K562 (cell line): ENCODE measurements around the gene ASRGL1. TPM values are rescaled to one million over a fixed set of nuclear protein-coding genes. Genes with fewer than 3 reads are reported as not detected.

Experiments
- ARID1B ChIP-seq: fragments of 450-650 bp; IDR thresholded peaks from 2 replicates; pipeline ENCODE4 v1.6.1; 2016; ENCODE audit warnings: antibody characterized with exemption, mild to moderate bottlenecking, inconsistent platforms
- BDP1 ChIP-seq: IDR thresholded peaks from 3 replicates; pipeline ENCODE4 v1.6.1; 2011; ENCODE audit not compliant: insufficient read length, insufficient read depth
- DEAF1 ChIP-seq: fragments of 450-650 bp; formaldehyde crosslinking; IDR thresholded peaks from 2 replicates; pipeline ENCODE4 v1.4.0; 2020; ENCODE audit warnings: mild to moderate bottlenecking, moderate library complexity
- GMEB1 ChIP-seq: fragments of 250-450 bp; sonication (Bioruptor Pico); IDR thresholded peaks from 2 replicates; pipeline ENCODE4 v1.4.0; 2020; ENCODE audit warnings: mild to moderate bottlenecking
- PHTF2 ChIP-seq: fragments of 250-450 bp; sonication (Bioruptor Pico); IDR thresholded peaks from 2 replicates; pipeline ENCODE4 v1.5.0; 2021; ENCODE audit warnings: mild to moderate bottlenecking
- RB1 ChIP-seq: fragments of 450-650 bp; IDR thresholded peaks from 2 replicates; pipeline ENCODE4 v1.6.1; 2017; ENCODE audit warnings: low read depth, mild to moderate bottlenecking
- REST ChIP-seq, 2 experiments: fragments of 450-650 bp; formaldehyde crosslinking in 1 of 2; IDR thresholded peaks; 2 replicates each; pipeline versions ENCODE4 v1.4.0 to v1.6.1; 2014 to 2020; ENCODE audit warnings: mild to moderate bottlenecking in 2 of 2, borderline replicate concordance in 1 of 2, low read depth in 1 of 2
- SNIP1 ChIP-seq: fragments of 450-650 bp; IDR thresholded peaks from 2 replicates; pipeline ENCODE4 v1.7.1; 2017; ENCODE audit warnings: low read depth, mild to moderate bottlenecking
- TARDBP ChIP-seq: fragments of 450-650 bp; IDR thresholded peaks from 2 replicates; pipeline ENCODE4 v1.6.1; 2016
- ZBTB33 ChIP-seq: sonication (generic); formaldehyde crosslinking; IDR thresholded peaks from 2 replicates; pipeline ENCODE4 v1.8.1; 2023; ENCODE audit warnings: mild to moderate bottlenecking, missing genetic modification reagents
- ZFPM2 ChIP-seq: fragments of 250-450 bp; sonication (Bioruptor Pico); IDR thresholded peaks from 2 replicates; pipeline ENCODE4 v1.5.1; 2022; ENCODE audit warnings: mild to moderate bottlenecking
- ZNF124 ChIP-seq: sonication (generic); formaldehyde crosslinking; IDR thresholded peaks from 2 replicates; pipeline ENCODE4 v1.8.1; 2022; ENCODE audit warnings: missing genetic modification reagents
- polyA plus RNA-seq, 8 experiments: library from polyadenylated mRNA; depleted of rRNA in 4 of 8; stranded (reverse) in 5 of 8; unstranded in 3 of 8; fragments of >200 nt; fragmentation: Nextera tagmentation in 2 of 8; fragmentation: Illumina TruSeq in 1 of 8; extraction: Ambion mirVana in 2 of 8; extraction: Trizol in 1 of 8; gene quantifications; 2 replicates each; pipeline versions ENCODE4 v1.2.1 to v1.2.3, GENCODE V29; 2011 to 2014; ENCODE audit warnings: inconsistent platforms in 1 of 8, missing spikeins in 1 of 8
- total RNA-seq, 7 experiments: library from RNA; depleted of rRNA in 6 of 7; stranded (reverse); fragments of >200 nt in 6 of 7; fragmentation: Illumina TruSeq in 2 of 7; extraction: Trizol in 2 of 7; gene quantifications; 2 replicates each; pipeline versions ENCODE4 v1.2.1 to v1.2.3, GENCODE V29; 2011 to 2021; ENCODE audit warnings: low replicate concordance in 1 of 7

The ASRGL1 gene
- total and polyA plus RNA-seq, 9 of the 15 experiments (the other 6 are each of a cell fraction or from before 2014, with no cell fraction given) = 3.1 to 23.0 (median 11.2) TPM

GRCh38 chr11:62324731-62325556 is 12.3 kb upstream of the ASRGL1 start (continued):
- TF ChIP-seq REST (IDR thresholded peaks at IDR 0.05; ENCODE audit: borderline replicate concordance) (peak; percentile 75; the same call in 1 of the 2 replicates), REST (CRISPR knock-in tag; IDR thresholded peaks at IDR 0.05; ENCODE audit: low read depth) (no peak), ZNF124 (CRISPR knock-in tag) (no peak), SNIP1 (no peak), BDP1 (no peak), ARID1B (no peak), RB1 (peak; percentile 64; the same call in 1 of the 2 replicates), ZBTB33 (CRISPR knock-in tag) (no peak), ZFPM2 (no peak), TARDBP (no peak), GMEB1 (CRISPR knock-in tag) (no peak), PHTF2 (no peak), DEAF1 (peak; percentile 75)
